ENCODE data around the gene HDAC4.

GRCh38 chr2:239137165-239137897, 263.5 kb downstream of the HDAC4 start:
- TF ChIP-seq, protein P1, sequence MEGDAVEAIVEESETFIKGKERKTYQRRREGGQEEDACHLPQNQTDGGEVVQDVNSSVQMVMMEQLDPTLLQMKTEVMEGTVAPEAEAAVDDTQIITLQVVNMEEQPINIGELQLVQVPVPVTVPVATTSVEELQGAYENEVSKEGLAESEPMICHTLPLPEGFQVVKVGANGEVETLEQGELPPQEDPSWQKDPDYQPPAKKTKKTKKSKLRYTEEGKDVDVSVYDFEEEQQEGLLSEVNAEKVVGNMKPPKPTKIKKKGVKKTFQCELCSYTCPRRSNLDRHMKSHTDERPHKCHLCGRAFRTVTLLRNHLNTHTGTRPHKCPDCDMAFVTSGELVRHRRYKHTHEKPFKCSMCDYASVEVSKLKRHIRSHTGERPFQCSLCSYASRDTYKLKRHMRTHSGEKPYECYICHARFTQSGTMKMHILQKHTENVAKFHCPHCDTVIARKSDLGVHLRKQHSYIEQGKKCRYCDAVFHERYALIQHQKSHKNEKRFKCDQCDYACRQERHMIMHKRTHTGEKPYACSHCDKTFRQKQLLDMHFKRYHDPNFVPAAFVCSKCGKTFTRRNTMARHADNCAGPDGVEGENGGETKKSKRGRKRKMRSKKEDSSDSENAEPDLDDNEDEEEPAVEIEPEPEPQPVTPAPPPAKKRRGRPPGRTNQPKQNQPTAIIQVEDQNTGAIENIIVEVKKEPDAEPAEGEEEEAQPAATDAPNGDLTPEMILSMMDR (IDR thresholded peaks at IDR 0.05; ENCODE audit: poor library complexity), result no peak
- TF ChIP-seq EZH2 (IDR thresholded peaks at IDR 0.05; ENCODE audit: borderline replicate concordance) (no peak), EZH2phosphoT487 (IDR thresholded peaks at IDR 0.05; ENCODE audit: low read depth, severe bottlenecking, unreplicated experiment) (no peak)
